ENCODE measurements around the gene AGTR1. TPM values are rescaled to one million over a fixed set of nuclear protein-coding genes. Genes with fewer than 3 reads are reported as not detected.
A peak's percentile ranks its signal among the peaks of the same experiment; 100 is the strongest.

The AGTR1 gene
- total RNA-seq, result 1.9 TPM

DNA sequence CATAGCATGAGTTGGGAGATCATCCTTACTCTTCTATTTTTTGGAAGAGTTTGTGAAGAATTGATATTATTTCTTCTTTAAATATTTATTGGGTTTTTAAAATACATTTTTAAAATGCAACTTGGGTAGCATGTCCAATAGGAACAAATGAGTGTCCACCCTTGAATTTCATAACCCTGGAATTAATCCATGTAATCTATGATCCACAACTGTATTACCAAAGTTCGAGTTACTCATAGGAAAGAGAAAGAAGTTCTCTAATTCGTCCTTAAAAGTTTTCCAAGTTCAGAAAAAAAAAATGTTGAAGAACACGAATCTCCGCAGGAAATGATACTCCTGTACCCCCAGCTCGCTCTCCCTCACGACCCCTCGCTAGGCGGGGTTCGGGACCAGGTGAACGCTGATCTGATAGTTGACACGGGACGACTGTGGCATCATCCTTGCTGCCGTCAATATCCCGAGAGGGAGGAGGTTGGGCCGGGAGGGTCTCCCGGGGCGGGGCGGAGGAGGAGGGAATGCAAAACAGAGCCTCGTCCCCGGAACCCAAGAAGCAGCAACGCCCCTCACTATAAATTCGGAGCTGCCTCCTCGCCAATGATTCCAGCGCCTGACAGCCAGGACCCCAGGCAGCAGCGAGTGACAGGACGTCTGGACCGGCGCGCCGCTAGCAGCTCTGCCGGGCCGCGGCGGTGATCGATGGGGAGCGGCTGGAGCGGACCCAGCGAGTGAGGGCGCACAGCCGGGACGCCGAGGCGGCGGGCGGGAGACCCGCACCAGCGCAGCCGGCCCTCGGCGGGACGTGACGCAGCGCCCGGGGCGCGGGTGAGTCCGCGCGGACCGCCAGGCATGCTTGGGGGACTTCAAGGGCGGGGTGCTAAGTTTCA is at the start of gene AGTR1:
Gene AGTR1, plus strand, starts transcription at position 598 of the 884 bp plus-strand sequence. CDS start 43,133 bp downstream, outside the sequence.
- peak; percentile 22 for DNase-seq (ENCODE audit: low spot score)

DNA sequence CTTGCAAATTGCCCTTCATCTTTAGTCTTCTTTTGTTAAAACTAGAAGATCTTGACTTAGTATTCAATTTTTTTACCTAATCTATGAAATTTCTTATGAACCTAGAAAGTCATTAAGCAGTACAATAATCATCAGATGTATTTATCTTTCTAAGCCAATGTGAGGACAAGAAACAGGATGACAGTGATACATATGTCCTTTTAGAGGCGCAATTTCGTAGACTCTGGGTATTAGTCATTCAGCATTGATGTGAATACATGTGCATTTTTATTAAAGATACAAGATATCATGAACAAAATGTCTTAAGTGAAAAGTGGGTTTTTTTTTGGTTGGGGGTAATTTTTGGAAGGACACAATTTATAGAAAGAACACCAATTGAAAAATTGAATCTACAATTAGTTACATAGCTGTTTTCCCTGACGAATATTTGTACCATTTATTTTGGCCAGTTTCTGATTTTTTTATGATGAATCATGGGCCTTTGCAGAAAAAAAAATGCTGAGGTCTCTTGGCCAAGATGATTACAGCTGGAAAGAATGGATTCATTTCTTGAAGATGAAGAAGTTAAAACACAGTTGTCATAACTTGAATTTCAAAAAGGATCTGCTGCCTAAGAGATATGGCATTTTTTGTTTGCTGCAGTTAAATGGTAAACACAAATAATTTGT is 48.9 kb upstream of the AGTR1 start:
- no peak for DNase-seq (ENCODE audit: low spot score)

- DNase-seq (ENCODE audit: low spot score), result no peak
Measured at GRCh38 chr3:148651549-148651948, 46.2 kb upstream of the AGTR1 start.

- no peak for DNase-seq (ENCODE audit: low spot score)
Measured at GRCh38 chr3:148654433-148654832, 43.3 kb upstream of the AGTR1 start.

DNA sequence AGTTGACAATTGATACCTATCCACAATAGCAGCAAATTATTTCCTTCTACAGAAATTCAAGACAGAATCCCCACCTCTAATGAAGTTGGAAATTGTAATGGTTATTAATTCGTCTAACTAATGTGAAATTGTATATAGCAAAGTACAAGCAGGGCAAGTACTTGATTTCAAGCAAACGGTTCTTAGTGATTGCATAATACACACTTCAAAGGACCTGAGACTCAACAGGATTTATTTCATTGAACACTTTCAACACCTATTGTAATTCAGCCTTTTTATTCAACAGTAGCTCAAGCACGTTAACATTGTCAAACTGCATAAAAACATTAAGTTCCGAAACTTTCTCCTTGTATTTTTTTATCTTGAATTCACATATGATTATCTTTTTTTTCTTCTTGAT is 40.2 kb upstream of the AGTR1 start:
- DNase-seq (ENCODE audit: low spot score), result no peak

GRCh38 chr3:148659512-148659911 is 38.2 kb upstream of the AGTR1 start:
- DNase-seq (ENCODE audit: low spot score), result no peak

DNA sequence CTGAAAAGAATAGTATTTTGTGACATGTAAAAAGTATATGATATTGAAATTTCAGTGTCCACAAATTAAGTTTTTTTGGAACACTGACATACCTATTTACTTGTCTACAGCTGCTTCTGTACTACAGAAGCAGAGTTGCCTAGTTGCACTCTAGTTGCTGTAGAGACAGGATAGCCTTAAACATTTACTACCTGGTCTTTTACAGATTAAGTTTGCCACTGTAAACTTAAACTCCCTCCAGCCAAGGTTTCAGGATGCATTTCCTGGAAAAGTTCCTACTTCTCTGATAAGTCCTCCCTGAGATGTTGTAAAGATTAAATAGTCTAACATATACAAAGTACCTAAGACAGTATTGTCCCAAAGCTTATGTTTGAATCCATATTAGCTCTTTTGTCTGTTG is 17.4 kb upstream of the AGTR1 start:
- DNase-seq (ENCODE audit: low spot score), result no peak

GRCh38 chr3:148681080-148681479 is 16.6 kb upstream of the AGTR1 start:
- DNase-seq (ENCODE audit: low spot score), result no peak

- no peak for DNase-seq (ENCODE audit: low spot score)
Measured at GRCh38 chr3:148682997-148683396, 14.7 kb upstream of the AGTR1 start.

GRCh38 chr3:148694116-148694515 is 3.6 kb upstream of the AGTR1 start:
- no peak for DNase-seq (ENCODE audit: low spot score)

DNA sequence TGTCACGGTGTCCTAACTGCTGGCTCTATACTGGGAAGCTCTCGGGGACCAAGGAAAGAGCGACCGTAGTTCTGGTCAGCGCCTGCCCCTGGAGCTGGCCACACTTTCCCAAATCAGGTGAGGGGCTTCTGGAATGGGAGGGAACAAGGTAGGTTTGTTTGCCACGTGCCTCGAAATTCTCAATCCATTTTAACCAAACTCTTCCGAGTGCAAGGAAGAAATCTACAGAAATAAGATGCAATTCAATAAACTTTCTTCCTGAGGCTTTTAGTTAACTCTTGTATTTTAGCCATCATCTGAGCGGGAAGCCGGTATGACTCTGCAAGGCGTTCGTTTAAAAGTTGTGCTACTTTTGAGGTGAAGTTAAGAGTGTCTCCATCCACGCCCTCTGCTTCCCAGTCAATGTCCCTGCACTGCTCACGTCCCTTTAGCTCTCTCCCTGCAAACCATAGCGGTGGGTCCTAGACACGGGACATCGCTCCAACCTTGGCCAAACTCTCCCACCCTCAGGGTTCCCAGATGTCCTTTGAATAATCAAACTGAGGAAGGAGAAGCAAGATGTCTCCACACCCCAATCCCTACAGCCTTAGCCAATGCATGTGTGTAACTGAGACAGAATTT is 597 bp downstream of the AGTR1 start:
- DNase-seq (ENCODE audit: low spot score), result no peak

DNA sequence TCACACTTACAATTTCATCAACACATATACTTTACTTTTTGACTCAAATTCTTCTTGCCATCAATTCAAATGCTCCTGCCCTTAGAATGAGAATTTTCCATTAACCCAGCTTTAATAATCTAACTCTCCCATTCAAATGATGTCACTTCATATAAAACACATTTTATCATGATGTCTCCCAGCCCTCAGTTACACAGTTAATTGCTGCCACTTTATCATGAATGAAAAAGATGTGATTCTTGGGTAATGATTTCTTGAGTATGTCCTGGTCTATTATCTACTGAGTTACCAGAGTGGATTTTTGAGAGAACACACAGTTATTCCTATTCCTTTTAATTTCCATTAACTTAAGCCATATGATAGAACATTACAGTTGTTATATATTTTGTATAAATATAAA is 7.6 kb downstream of the AGTR1 start:
- no peak for DNase-seq (ENCODE audit: low spot score)

- DNase-seq (ENCODE audit: low spot score), result no peak
Measured at GRCh38 chr3:148707601-148708380, 10.1 kb downstream of the AGTR1 start.

DNA sequence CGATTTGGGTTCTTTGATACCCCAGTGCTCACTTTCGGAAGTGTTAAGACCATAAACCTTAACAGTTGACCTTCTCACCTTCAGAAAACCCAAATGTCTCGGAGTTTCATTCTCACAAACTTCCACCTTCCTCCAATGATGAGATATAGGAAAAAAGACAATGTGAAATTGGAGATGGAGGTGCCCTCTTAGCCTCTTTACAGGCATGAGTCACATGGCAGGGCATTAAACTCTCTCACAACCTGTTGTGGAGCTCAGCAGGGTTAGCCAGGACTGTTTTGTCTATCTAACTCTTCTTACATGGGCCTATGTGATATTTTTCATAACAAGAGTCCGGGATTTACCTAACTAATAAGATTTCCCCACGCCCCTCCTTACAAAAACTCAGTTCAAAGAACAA is 10.7 kb downstream of the AGTR1 start:
- no peak for DNase-seq (ENCODE audit: low spot score)

DNA sequence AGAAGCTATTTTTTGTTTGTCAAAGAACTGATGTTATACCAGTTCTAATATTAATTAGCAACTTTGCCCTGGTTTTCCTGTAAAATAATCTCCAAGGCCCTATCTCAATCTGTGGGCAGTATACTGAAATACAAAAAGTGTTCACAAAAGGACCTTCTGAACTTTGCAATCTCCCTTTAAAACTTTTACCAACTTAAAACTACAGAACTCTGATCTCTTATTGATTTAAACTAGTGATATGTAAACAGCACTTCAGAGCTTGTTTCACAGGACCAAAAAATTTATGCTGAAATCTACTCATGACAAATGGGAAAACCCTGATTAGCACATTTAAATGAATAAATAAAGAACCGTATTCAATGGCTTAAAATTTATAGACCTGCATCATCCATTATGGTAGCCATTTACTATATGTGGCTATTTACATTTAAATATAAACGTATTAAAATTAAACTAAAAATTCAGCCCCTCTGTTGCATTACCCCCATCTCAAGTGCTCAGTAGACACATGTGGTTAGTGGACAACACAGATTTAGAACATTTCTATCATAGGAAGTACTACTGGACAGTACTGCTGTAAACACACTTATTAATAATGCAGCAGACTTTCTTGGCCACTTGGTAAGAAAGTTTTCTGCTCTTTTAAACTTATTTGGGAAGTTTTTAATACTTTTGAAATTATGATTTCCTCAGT is 12.0 kb downstream of the AGTR1 start:
- DNase-seq (ENCODE audit: low spot score), result no peak

DNA sequence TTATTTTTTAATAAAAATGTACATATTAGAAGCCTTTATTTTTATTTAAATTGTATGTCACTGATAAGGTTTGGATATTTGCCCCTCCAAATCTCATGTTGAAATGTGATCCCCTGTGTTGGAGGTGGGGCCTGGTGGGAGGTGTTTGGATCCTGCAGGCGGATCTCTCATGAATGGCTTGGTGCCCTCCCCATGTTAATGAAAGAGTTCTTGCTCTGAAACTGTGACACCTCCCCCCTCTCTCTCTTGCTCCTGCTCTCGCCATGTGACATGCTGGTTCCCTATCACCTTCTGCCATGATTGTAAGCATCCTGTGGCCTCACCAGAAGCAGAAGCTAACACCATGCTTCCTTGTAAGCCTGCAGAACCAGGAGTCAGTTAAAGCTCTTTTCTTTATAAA is 13.0 kb downstream of the AGTR1 start:
- DNase-seq (ENCODE audit: low spot score), result no peak

DNA sequence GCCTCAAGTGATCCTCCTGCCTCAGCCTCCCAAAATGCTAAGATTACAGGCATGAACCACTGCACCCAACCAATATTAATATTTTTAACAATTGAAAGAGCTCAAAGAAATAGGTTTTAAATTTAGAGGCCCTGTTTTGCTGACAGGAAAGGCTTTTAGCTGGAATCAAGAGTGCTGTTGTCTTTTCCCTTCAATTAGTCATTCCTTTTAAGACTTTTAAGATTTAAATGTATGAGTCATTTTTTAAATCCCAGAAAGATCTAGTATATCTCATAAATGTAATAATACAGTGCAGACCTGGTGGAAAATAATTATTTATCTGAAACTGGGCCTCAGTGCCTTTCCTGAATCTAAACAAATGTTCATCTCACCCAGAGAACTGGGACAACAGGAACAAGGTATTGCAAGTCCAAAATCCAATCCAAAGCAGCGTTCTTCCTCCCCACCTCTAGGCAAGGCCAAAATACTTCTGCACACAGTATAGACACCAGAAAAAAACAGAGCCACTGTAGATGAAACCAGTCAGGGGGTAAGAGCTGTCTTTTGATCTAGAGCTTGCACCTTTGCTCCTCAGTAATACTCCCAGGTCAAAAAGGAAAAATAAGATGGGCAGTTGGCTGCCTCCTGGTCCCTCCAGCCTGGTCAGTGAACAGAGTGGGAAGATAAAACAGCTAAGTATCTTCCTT is 14.4 kb downstream of the AGTR1 start:
- DNase-seq (ENCODE audit: low spot score), result no peak

- no peak for DNase-seq (ENCODE audit: low spot score)
Measured at GRCh38 chr3:148714521-148714920, 16.8 kb downstream of the AGTR1 start.

DNA sequence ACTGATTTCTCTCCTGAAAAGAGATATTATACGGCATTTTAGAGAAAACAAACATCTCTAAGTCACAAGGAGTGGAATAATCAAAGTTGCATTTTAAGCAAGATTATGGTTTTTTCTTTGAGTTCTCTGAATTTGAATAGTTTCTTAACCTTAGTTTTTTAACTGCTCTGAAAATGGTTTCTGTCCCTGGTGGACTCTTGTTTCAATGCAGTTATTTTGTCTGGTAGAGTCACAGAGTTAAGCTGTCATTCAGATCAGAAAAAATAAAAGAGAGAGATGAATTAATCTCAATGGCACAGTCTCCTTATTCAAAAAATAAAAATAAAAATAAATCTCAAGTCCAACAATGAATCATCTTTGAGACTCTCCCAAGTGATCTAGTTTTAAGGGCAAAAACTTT is 19.0 kb downstream of the AGTR1 start:
- DNase-seq (ENCODE audit: low spot score), result no peak

GRCh38 chr3:148717885-148718561 is 20.3 kb downstream of the AGTR1 start:
- no peak for DNase-seq (ENCODE audit: low spot score)
